ENCODE measurements around the gene LRRC7. TPM values are rescaled to one million over a fixed set of nuclear protein-coding genes. Genes with fewer than 3 reads are reported as not detected.

Gene LRRC7
- total RNA-seq, 1 donor from 2014 or later: not detected

DNA sequence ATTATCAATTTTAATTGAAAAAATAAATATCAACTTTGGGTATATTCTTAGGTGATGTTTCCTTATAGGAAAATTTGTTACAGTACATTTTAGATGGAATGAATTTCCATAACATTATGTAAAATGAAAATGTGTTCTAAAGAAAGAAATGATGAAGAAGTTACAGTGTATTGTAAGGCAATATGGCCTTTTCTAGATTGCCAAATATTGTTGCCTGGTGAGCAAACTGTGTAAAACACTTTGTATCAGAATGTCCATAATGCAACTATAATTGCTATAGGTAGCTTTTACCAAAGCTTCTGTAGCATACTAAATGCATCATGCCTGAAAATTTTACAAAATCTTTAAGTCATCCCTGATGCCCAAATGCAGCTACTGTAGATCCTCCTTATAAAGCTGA lies 285.0 kb downstream of the LRRC7 start:
- intact Hi-C loops (cut with micrococcal nuclease): no loop called here

DNA sequence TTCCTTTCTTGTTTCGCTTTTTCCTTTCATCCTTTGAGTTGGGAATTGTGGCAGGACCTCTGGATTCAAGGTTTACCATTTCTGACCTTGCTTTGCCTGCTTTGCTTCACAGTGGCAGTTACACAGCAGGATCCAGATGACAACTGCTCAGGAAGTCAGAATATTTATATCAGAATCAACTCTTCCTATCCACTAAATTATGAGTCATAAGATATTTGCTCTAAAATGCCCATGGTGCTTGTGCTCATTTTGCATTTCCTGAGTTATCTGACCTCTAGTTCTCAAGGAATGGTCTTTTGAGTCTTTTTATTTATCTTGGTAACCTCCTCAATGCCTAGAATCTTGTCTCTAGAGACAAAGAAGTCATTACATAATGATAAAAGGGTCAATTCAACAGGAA lies 290.8 kb downstream of the LRRC7 start:
- no peaks in the 10 kb centered on the region for H3K4me1 Mint-ChIP-seq
- no peak overlapping the region for H3K27ac Mint-ChIP-seq
- ChIA-PET CTCF (no interaction called here), POLR2A (no interaction called here)
- no peaks in the 10 kb centered on the region for H3K9me3 Mint-ChIP-seq
- no peaks in the 10 kb centered on the region for H3K36me3 Mint-ChIP-seq (ENCODE audit: low read depth)
- no peak overlapping the region for H3K4me3 Mint-ChIP-seq
- DNase-seq: no peak
- intact Hi-C loops (cut with micrococcal nuclease): no loop called here
- TF ChIP-seq, protein P1, sequence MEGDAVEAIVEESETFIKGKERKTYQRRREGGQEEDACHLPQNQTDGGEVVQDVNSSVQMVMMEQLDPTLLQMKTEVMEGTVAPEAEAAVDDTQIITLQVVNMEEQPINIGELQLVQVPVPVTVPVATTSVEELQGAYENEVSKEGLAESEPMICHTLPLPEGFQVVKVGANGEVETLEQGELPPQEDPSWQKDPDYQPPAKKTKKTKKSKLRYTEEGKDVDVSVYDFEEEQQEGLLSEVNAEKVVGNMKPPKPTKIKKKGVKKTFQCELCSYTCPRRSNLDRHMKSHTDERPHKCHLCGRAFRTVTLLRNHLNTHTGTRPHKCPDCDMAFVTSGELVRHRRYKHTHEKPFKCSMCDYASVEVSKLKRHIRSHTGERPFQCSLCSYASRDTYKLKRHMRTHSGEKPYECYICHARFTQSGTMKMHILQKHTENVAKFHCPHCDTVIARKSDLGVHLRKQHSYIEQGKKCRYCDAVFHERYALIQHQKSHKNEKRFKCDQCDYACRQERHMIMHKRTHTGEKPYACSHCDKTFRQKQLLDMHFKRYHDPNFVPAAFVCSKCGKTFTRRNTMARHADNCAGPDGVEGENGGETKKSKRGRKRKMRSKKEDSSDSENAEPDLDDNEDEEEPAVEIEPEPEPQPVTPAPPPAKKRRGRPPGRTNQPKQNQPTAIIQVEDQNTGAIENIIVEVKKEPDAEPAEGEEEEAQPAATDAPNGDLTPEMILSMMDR (IDR thresholded peaks at IDR 0.05): no peak
- H3K27me3 Mint-ChIP-seq: no peaks in the 10 kb centered on the region
- no peak for ATAC-seq (ENCODE audit: low read depth)

More for the DNA sequence above, 285.0 kb downstream of the LRRC7 start:
- TF ChIP-seq, protein P1 (IDR thresholded peaks at IDR 0.05): no peak
- H3K4me1 Mint-ChIP-seq: no peaks in the 10 kb centered on the region
- no peak for DNase-seq
- no peak for ATAC-seq (ENCODE audit: low read depth)
- no peaks in the 10 kb centered on the region for H3K27me3 Mint-ChIP-seq
- ChIA-PET CTCF (no interaction called here), POLR2A (interaction anchor here (0.7 kb wide), 1 partner anchor 86 kb away, joined by 9 read pairs; no protein-coding TSS in a partner anchor)
- no peak overlapping the region for H3K4me3 Mint-ChIP-seq
- H3K36me3 Mint-ChIP-seq (ENCODE audit: low read depth): no peaks in the 10 kb centered on the region
- H3K27ac Mint-ChIP-seq: no peak overlapping the region
- H3K9me3 Mint-ChIP-seq: no peaks in the 10 kb centered on the region

DNA sequence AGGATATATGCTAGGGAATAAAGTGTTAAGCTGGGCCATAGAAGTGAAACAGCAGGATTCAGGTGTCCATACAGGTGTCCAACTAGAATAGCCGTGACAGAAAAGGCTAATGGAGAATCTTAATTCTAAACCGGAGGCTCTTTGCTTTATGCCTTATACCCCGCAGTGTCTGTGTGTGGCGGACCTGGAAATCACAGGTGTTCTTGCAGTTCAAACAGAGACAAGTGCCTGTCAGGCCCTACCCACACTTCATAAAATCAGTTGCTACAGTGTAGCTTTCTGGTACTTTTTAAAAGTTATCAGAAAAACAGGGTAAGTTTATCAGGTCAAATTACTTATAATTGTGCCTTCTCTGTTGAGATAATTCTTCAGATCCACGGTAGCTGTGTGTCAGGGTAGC lies 293.9 kb downstream of the LRRC7 start:
- Mint-ChIP-seq H3K4me1 (no peaks in the 10 kb centered on the region), H3K9me3 (no peaks in the 10 kb centered on the region), H3K4me3 (no peak overlapping the region), H3K27ac (no peak overlapping the region), H3K27me3 (no peaks in the 10 kb centered on the region), H3K36me3 (ENCODE audit: low read depth) (no peaks in the 10 kb centered on the region)
- POLR2A ChIA-PET: interaction anchor here (0.5 kb wide), 1 partner anchor 13 kb away, joined by 3 read pairs; no protein-coding TSS in a partner anchor
- ATAC-seq (ENCODE audit: low read depth): no peak
- TF ChIP-seq, protein P1 (IDR thresholded peaks at IDR 0.05): no peak
- intact Hi-C loops (cut with micrococcal nuclease): no loop called here
- CTCF ChIA-PET: no interaction called here
- DNase-seq: no peak

DNA sequence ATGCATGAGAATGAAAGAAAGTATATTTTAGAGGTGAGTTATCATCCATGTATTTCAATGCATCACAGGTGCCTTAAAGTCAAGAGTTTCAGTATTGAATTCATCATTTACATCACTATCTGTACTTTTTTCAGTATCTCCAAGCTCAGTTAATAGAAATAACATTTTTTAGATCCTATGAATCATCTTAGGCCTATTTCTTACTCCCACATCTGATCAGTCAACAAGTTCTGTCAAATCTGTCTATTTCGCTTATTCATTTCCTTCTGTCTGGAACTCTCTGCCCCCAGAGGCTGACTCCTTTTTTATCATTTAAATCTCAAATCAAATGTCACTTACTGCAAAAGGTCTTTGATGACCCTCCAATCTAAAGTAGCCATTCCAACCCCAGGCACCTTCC lies 295.2 kb downstream of the LRRC7 start:
- H3K27me3 Mint-ChIP-seq: no peaks in the 10 kb centered on the region
- DNase-seq (no peak), ATAC-seq (ENCODE audit: low read depth) (no peak)
- POLR2A ChIA-PET: no interaction called here
- H3K4me3 Mint-ChIP-seq: no peak overlapping the region
- H3K9me3 Mint-ChIP-seq: no peaks in the 10 kb centered on the region
- no peaks in the 10 kb centered on the region for H3K36me3 Mint-ChIP-seq (ENCODE audit: low read depth)
- CTCF ChIA-PET: no interaction called here
- H3K27ac Mint-ChIP-seq: no peak overlapping the region
- TF ChIP-seq, protein P1 (IDR thresholded peaks at IDR 0.05): no peak
- intact Hi-C loops (cut with micrococcal nuclease): no loop called here
- no peaks in the 10 kb centered on the region for H3K4me1 Mint-ChIP-seq

DNA sequence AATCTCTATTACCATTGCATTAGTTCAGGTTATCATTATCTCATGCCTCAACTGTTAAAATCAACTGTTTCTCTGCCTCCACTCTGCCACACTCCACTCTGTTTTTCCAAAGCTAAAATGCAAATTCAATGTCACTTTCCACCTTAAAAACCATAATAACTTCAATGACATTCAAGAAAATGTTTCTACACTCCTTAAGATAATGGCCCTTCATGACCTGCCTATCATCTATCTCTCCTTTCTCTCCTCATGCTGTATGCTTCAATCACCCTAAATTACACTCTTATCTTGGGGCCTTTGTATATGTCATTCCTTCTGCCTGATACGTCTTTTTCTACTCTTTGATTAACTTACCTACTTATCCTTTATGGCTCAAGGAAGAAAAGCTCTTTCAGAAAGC lies 296.0 kb downstream of the LRRC7 start:
- Mint-ChIP-seq H3K27me3 (no peaks in the 10 kb centered on the region), H3K4me1 (no peaks in the 10 kb centered on the region), H3K9me3 (no peaks in the 10 kb centered on the region), H3K27ac (no peak overlapping the region), H3K36me3 (ENCODE audit: low read depth) (no peaks in the 10 kb centered on the region), H3K4me3 (no peak overlapping the region)
- DNase-seq (no peak), ATAC-seq (ENCODE audit: low read depth) (no peak)
- ChIA-PET CTCF (no interaction called here), POLR2A (no interaction called here)
- intact Hi-C loops (cut with micrococcal nuclease): no loop called here
- TF ChIP-seq, protein P1 (IDR thresholded peaks at IDR 0.05): no peak
